HG02678 (cell line): ENCODE results near the gene OBSL1.

ENCODE experiments used
- ATAC-seq: cut with Tn5 transposase; IDR thresholded peaks from one replicate; pipeline ENCODE4 v1.9.1; 2021; ENCODE audit warnings: mild to moderate bottlenecking, moderate library complexity; ENCODE audit not compliant: unreplicated experiment

OBSL1 gene

DNA sequence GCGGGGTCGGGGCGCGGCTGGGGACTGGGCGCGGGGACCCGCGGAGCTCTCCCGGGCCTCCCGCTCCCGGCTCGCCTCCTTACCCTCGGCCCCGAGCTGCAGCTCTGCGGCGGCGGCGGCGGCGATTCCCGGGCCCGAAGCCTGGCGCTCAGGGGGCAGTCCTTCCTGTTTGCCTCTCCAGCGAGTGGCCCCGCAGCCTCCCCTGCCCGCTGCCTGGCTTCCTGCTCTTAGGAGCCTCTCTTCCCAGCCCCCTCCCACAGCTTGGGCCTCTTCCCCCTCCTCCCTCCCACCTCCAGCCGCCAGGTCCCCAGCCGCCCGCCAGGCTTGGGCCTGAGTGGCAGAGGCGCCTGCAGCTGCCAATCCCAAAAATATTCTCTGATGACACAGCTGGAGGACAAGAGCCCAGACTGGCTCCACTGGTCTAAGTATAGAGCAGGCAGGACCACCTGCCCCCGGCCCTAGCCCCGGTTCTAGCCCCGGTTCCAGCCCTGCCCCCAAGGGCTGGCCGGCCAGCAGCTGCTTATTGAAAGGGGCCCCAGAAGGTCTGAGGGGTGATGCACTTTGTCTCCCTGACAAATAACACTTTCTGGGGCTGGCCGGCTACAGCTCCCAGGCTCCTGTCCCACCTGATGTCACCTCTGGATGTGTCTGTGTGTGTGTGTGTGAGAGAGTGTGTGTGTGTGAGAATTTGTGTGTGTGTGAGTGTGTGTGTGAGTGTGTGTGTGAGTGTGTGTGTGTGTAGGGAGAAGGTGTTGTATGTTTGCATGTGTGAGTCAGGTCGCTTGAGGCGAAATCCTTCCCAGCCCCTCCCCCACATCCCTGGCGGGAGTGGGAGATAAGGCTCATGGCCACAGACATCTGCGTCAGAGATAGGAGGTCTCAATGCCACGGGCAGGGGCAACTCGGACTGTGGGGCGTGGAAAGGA, at the start of gene OBSL1:
TSS of gene OBSL1 (minus strand) at position 229 of the 926 bp plus-strand sequence. CDS start 307 bp downstream, outside the sequence.
- no peak for ATAC-seq

DNA sequence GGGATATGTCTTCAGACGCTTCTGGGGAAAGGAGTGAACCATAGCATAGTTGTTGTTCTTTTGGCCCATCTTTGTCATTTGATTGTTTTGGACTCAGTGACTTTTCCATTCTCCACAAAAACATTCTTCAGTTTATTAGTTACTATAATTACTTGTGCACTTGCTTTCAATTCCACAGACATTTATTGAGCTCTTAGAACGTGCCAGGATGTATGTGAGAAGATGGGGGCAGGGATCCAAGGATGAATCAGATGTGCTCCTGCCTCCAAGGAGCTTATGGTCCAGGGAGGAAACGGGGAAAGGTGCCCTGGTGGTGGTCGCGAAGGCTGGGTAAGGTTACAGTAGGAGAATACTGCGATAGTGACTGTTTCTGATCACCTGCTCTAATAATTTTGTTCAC, 49.2 kb upstream of the OBSL1 start:
- no peak for ATAC-seq

DNA sequence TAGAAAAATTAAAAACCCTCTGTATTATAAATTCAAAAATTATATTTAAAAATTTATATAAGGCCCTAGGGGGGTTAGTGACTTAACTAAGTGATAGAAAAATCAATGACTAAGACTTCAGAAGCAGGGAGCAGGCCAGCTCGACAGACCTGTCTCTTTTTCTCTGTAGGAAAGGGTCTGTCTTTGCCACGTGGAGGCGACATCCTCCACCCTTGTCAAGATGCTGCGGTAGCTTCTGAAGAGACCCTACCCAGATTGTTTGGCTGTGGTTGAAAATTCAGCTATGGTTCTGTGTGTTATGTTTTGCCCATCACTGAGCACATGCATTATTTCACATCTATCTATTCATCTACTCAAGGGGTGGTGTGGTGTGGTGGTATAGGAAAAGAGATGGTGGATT, 47.9 kb upstream of the OBSL1 start:
- ATAC-seq: no peak

DNA sequence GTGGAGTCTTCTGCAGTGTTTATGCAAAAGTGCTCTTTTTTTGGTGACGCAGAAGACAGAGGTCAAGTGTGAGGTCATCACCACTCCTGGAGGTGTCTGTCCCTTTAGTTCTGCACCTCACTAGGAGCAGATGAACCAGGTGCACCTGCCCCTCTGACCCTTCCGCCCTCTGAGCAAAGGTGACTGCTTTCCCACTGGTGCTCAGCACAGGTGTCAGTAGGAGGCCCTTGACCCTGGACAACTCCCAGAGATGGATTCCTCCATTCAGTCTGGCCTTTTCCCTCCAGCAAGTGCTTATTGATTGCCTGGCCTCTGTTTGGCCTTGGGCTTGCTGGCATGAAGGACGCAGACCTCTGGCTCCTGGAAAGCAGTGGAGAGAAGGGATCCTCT, 47.4 kb upstream of the OBSL1 start:
- no peak for ATAC-seq

DNA sequence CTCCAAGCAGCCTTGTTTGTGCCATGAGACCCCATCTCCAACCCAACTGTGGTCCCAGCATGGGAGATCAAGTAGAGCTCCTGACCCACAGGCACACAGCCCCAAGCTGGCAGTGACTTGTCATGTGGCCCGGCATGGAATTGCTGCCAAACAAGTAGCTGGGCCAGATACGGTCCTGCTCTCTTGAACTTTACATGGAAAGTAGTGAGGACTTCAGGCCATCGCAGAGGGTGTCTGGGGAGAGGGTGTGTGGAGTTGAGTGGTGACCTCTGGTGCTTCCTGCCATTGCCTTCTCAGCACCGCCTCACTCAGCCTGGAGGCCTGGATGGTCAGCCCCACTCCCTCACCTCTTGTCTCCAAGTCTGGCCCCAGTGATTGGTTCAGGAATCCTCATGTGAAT, 45.2 kb upstream of the OBSL1 start:
- ATAC-seq: no peak

DNA sequence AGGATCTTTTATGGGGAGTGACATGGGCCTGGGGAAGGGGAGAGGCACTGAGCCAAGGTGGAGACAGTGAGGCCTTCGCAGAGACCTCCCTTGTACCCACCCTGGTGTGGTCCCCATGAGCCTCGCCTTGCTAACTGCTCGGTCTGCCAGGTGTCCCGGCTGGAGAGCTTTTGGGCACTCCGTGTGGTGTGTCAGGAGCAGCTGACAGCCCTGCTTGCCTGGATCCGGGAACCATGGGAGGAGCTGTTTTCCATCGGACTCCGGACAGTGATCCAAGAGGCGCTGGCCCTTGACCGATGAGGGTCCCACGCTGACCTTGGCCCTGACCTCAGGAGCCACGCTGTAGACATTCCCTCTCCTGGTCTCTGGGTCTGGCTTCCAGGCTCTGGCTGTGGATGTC, 44.6 kb upstream of the OBSL1 start:
- ATAC-seq: no peak

DNA sequence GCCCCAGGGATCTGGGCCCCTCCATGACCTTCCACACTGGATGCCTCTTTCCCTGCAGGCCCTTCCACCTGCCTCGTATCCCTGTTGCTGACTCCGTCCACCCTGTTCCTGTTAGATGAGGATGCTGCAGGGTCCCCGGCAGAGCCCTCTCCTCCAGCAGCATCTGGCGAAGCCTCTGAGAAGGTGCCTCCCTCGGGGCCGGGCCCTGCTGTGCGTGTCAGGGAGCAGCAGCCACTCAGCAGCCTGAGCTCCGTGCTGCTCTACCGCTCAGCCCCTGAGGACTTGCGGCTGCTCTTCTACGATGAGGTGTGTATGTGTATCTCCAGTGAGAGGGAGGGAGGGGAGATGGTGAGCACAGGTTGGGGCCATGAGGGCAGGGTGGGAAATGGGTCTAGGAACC, 43.7 kb upstream of the OBSL1 start:
- ATAC-seq: no peak

DNA sequence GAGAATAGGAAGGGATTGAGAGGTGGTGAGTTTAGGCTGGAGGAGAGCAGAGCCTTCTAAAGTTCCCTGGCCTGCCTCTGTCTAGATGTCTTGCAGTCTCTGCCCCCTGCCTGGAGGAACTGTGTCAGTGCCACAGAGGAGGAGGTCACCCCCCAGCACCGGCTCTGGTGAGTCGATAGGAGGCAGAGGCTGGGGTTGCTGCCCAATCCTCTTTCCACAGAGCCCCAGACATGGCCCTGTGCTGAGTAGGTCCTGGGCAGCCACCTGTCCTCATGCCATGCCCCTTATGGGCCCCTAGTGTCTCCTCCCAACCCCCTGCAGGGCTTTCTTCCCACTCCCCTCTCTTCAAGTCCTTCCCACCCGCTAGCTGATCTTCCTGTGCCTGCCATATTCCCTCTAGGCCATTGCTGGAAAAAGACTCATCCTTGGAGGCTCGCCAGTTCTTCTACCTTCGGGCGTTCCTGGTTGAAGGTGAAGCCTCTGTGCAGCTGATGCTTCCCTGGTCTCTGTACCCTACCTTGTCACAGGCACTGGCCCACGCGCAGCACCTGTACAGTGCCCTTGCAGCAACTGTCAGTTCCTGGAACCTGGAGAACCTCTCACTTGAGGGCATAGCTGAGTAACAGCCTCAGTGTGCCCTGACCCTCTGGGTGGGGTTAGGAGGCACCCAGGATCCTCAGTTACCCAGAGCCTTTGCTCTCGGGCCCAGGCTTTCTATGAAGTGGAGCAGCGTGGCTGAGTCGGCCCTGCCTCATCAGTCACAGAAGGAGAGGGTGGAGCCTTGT, 42.9 kb upstream of the OBSL1 start:
- no peak for ATAC-seq

DNA sequence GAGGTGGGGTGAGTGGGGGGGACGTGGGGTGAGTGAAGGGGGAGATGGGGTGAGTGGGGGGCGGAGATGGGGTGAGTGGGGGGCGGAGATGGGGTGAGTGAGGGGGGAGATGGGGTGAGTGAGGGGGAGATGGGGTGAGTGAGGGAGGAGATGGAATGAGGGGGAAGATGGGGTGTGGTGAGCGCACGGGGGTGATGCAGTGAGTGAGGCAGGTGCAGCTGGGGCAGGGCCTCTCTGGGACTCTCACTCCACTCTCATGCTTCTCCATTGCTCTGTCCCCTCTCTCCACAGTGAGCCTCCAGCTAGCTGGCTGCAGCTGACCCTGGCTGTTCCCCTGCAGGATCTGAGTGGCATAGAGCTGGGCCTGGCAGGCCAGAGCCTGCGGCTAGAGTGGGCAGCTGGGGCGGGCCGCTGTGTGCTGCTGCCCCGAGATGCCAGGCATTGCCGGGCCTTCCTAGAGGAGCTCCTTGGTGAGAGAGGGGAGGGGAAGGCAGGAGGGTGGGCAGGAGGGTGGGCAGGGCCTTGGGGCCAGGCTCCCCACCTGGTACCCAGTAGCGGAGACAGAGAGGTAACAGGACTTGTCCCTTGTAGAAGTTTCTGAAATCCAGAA, 42.2 kb upstream of the OBSL1 start:
- ATAC-seq: no peak

DNA sequence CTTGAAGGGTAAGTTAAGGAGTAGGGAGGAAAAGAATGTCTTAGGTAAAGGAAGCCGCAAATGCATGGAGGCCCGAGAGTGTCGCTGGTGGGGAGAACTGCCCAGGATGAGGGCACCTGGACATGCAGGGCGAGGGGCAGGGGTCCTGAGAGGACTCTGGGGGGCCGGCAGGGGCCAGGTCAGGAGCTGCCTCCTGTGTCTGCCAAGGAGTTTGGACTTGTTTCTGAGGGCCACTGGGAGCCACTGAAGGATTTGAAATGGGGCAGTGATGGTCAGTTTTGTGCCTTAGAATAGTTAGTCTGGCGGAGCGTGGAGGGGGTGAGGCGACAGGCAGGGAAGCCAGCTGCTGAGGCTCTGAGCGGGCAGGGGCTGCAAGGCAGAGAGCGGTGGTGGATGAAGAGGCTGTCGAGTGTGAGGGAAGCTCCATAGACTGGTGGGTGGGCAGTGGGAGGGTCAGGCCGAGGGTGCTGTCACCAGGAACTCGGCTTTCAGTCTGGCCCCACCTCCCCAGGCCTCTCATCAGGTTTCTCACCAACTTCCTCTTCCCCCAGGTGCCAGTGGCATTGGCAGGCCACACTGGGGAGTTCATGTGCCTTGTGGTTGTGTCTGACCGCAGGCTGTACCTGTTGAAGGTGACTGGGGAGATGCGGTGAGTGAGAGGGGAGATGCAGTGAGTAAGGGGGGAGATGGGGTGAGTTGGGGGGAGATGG, 41.4 kb upstream of the OBSL1 start:
- peak; percentile 87 for ATAC-seq

DNA sequence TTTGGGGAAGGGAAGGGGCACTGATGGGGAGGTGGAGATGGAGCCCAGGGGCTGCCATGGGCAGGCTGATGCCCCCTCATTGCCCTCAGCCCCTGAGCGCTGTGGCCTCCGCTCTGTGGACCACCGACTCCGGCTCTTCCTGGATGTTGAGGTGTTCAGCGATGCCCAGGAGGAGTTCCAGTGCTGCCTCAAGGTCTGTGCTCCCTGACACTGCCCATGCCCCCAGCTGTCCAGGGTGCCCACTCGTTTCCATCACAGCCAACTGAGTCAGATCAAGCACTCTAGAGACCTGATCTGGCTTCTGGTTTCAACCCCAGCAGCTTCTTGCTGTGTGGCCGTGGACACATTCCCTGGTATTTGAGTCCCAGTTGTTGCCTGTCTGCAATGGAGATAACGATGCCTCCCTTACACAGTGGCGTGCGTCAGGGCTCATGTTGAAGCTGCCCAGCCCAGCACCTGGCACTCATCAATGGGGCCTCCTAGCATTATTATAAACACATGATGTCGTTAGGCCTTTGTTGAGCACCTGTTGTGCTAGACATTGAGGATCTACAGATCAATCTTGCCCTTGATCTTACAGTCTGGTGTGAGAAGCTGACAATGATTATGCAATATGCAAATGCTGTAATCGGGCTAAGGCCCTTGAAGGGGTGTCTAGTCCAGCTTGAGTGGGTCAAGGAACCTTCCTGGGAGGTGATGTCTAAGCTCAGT, 40.7 kb upstream of the OBSL1 start:
- ATAC-seq: no peak

DNA sequence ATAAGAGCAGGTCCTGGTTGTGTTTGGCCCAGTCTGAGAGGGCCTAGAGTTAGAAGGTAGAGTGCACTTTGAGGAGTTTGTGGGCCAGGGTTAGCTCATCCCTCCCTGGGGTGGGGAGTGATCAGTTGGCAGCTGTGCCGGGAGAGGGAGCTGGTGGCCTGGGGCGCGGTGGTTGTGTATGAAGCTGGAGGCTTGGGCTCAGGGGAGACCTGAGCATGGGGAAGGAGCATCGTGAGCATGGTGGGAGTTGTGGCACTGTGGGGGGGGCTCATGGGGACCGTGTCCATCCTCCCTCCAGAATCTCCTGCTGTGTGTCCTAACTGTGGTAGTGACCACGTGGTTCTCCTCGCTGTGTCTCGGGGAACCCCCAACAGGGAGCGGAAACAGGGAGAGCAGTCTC, 40.0 kb upstream of the OBSL1 start:
- ATAC-seq: no peak

DNA sequence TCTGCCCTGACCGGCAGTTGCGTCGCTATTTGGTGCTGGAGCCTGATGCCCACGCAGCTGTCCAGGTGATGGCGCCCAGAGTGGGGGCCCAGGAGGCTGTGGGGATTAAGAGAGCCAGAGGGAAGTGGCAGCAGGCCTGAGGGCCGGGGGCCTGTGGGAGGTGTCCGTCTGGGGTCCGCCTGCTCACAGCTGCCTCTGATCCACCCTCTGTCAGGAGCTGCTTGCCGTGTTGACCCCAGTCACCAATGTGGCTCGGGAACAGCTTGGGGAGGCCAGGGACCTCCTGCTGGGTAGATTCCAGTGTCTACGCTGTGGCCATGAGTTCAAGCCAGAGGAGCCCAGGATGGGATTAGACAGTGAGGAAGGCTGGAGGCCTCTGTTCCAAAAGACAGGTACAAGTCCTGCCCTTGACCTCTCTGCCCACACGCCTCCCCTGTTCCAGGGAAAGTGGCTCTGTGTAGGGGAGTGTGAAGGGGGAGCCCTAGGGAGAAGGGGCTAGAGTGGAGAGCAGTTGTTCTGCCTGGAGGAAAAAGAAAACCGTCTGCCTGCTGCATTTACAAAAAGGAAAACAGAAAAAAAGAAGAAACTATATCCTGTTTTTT, 37.9 kb upstream of the OBSL1 start:
- no peak for ATAC-seq

DNA sequence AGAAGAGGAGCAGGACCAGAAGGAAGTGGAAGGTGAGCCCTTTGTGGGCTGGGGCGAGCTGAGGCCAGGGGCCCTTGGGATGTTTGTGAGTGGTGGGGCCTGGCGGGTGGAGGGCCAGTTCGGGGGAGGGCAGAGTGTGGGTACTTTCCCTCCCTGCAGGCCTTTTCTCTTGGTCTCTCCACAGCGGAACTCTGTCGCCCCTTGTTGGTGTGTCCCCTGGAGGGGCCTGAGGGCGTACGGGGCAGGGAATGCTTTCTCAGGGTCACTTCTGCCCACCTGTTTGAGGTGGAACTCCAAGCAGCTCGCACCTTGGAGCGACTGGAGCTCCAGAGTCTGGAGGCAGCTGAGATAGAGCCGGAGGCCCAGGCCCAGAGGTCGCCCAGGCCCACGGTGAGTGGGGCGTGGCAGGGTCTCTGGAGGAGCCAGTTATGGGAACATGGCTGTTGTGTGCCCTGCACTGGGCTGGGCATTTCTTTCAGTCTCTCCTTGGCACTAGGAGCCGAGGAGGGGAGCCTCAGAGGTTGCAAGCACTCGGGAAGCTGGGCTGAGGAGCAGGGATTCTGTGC, 37.1 kb upstream of the OBSL1 start:
- ATAC-seq: no peak

DNA sequence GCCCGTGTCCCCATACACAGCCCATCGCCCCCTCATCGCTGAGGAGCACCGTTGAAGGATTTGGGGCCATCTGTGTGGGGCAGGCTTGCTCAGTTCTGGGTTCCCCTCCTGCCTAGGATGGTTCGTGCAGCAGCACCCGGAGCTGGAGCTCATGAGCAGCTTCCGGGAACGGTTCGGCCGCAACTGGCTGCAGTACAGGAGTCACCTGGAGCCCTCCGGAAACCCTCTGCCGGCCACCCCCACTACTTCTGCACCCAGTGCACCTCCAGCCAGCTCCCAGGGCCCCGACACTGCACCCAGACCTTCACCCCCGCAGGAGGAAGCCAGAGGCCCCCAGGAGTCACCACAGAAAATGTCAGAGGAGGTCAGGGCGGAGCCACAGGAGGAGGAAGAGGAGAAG, 36.6 kb upstream of the OBSL1 start:
- ATAC-seq: no peak

DNA sequence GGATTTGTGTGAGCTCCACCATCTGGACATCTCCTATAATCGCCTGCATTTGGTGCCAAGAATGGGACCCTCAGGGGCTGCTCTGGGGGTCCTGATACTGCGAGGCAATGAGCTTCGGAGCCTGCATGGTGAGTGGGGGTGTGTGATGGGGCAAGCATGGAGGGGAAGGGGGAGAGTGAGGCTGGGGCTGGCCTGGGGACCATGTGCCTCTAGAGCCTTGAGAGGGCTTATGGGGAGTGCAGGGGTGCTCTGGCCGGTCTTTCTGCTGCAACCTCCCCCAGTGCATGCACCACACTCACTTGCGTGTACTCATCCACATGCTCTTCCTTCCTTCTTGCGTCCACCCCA, 34.2 kb upstream of the OBSL1 start:
- ATAC-seq: no peak

DNA sequence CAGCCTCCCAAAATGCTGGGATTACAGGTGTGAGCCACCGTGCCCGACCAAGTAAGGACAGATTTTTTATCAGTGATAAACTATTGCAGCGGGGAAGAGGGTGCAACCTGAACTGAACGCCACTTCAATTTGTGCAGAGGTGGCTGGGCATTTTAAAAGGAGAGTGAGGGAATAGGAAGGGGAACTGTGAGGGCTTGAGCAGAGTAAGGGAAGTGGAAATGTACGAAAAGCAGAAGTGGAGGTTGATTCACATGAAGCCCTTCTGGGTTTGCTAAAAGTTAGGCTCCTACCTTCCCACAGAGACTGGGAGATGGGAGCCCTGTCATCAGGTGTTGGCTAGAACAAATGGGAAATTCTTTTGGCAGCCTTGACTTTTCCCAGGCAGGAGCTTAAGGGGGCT, 32.4 kb upstream of the OBSL1 start:
- no peak for ATAC-seq

DNA sequence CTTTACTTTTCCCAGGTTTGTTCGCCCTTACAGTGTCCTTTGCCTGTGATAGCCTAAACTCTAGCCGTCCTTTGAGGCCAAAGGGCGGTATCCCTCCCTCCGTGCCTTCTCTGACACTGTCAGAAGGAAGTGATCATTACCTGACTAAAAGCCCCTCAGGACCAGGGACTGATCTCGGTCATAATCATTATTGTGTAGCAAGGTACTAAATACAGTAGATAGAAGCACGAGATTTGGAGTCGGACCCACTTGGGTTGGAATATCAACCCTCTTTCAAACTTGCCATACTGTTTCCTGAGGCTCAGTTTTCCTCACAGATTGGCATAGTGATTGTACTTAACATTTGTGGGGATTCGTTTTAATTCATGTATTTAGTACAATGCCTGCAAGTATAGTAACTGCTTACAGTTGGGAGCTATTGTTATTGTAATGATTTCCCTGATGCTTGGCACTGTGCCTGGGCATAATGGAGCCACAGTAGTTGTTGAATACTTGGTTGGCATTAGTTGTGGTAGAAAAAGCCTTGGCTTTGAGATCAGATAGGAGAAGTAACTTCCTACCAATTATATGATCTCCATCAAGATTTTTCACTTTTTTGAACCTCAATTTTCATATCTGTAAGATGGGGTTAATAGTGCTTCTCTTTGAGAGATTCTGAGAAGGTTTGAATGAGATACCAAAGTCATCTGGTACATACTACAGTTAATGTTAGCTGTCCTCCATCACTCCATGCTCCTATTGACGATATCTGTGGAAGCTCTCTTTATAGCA, 27.2 kb upstream of the OBSL1 start:
- ATAC-seq: no peak
